Astrocyte of the spinal cord (primary cell): ENCODE measurements around the gene NUPR1.

ENCODE experiments used
- DNase-seq: peaks from one replicate; pipeline ENCODE4 v3.0.0; 2011; ENCODE audit warnings: low read depth, low spot score
- H3K4me3 ChIP-seq: 2 replicates; pipeline ENCODE4 v1.5.1; 2011; ENCODE audit warnings: low read depth, mild to moderate bottlenecking, low read length, moderate library complexity
- CTCF ChIP-seq: IDR thresholded peaks from 2 replicates; pipeline ENCODE4 v1.5.1; 2012; ENCODE audit warnings: low read depth, mild to moderate bottlenecking, low read length, inconsistent platforms
- in situ Hi-C: cut with HindIII; loops from 2 replicates; pipeline ENCODE4 v1.10.0; 2017; ENCODE audit warnings: low sequenced_read_pairs

Gene NUPR1

GRCh38 chr16:28497861-28498599 lies 40.7 kb downstream of the NUPR1 start:
- no peak for DNase-seq
- no peak overlapping the region for H3K4me3 ChIP-seq
- no peak for TF ChIP-seq CTCF
- in situ Hi-C loops = no loop called here

GRCh38 chr16:28497386-28497785 lies 41.4 kb downstream of the NUPR1 start:
- TF ChIP-seq CTCF = no peak
- in situ Hi-C loops = no loop called here
- no peak for DNase-seq
- H3K4me3 ChIP-seq = no peak overlapping the region

- in situ Hi-C loops = no loop called here
- TF ChIP-seq CTCF = no peak
- H3K4me3 ChIP-seq = no peak overlapping the region
- no peak for DNase-seq
These were observed 41.9 kb downstream of the NUPR1 start for GRCh38 chr16:28496844-28497243.

- H3K4me3 ChIP-seq = no peak overlapping the region
These were observed 42.7 kb downstream of the NUPR1 start for GRCh38 chr16:28495795-28496749.

GRCh38 chr16:28495098-28495793 lies 43.5 kb downstream of the NUPR1 start:
- no peak for TF ChIP-seq CTCF

More at GRCh38 chr16:28495795-28496749, 42.7 kb downstream of the NUPR1 start:
- TF ChIP-seq CTCF = no peak
- in situ Hi-C loops = no loop called here
- no peak for DNase-seq

GRCh38 chr16:28494121-28494851 lies 44.5 kb downstream of the NUPR1 start, which contains the start of gene APOBR:
APOBR (plus strand) TSS chr16:28494643; CDS start chr16:28494682, 39 bp downstream.
- no peak for TF ChIP-seq CTCF
- no peak within 1 kb of the TSS for H3K4me3 ChIP-seq
- in situ Hi-C loops = no loop called here
- no peak for DNase-seq

More at GRCh38 chr16:28495098-28495793, 43.5 kb downstream of the NUPR1 start:
- in situ Hi-C loops = no loop called here
- no peak for DNase-seq
- no peak overlapping the region for H3K4me3 ChIP-seq
